ENCODE results near the gene PCDHA12. TPM values are rescaled to one million over a fixed set of nuclear protein-coding genes. Genes with fewer than 3 reads are reported as not detected.

Gene PCDHA12
- total RNA-seq, 4 donors from 2014 or later, result 0.36 to 0.85 (median 0.48) TPM; not detected in 1

- Histone ChIP-seq H3K9me3 (peaks cover 32% of the 10 kb centered on the region), H3K4me3 (no peak within 1 kb of the TSS), H3K27me3 (peaks cover 2% of the 10 kb centered on the region), H3K27ac (no peak within 1 kb of the TSS), H3K36me3 (no peaks in the 10 kb centered on the region), H3K4me1 (no peaks in the 10 kb centered on the region)
- DNase-seq (ENCODE audit: low spot score in 2 of 2), result no peak
- TF ChIP-seq POLR2A (IDR thresholded peaks at IDR 0.05) (no peak), POLR2AphosphoS5 (IDR thresholded peaks at IDR 0.05) (no peak), EP300 (IDR thresholded peaks at IDR 0.05) (no peak)
- TF ChIP-seq, protein P1, sequence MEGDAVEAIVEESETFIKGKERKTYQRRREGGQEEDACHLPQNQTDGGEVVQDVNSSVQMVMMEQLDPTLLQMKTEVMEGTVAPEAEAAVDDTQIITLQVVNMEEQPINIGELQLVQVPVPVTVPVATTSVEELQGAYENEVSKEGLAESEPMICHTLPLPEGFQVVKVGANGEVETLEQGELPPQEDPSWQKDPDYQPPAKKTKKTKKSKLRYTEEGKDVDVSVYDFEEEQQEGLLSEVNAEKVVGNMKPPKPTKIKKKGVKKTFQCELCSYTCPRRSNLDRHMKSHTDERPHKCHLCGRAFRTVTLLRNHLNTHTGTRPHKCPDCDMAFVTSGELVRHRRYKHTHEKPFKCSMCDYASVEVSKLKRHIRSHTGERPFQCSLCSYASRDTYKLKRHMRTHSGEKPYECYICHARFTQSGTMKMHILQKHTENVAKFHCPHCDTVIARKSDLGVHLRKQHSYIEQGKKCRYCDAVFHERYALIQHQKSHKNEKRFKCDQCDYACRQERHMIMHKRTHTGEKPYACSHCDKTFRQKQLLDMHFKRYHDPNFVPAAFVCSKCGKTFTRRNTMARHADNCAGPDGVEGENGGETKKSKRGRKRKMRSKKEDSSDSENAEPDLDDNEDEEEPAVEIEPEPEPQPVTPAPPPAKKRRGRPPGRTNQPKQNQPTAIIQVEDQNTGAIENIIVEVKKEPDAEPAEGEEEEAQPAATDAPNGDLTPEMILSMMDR (IDR thresholded peaks at IDR 0.05), result no peak
- 16% methylated on average over 21 of the region's 35 CpGs for WGBS
Observed at GRCh38 chr5:140881889-140882590, 6.9 kb downstream of the PCDHA12 start, which contains the start of gene PCDHA13. PCDHA13 (plus strand) TSS chr5:140882124; CDS start chr5:140882269, 145 bp downstream.

DNA sequence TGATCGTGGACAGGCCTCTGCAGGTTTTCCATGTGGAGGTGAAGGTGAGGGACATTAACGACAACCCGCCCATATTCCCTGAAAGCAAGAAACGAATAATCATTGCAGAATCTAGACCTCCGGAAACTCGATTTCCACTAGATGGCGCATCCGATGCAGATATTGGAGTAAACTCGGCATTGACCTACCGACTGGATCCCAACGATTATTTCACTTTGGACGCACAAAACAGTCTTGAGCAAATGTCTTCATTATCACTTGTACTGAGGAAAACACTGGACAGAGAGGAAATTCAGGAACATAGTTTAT, 7.4 kb downstream of the PCDHA12 start:
- 21% methylated on average over 12 of the region's 12 CpGs for WGBS
- no peaks in the 10 kb centered on the region for H3K27me3 ChIP-seq
- no peaks in the 10 kb centered on the region for H3K4me1 ChIP-seq
- TF ChIP-seq EP300 (IDR thresholded peaks at IDR 0.05) (no peak), POLR2A (IDR thresholded peaks at IDR 0.05) (no peak), POLR2AphosphoS5 (IDR thresholded peaks at IDR 0.05) (no peak)
- TF ChIP-seq, protein P1 (IDR thresholded peaks at IDR 0.05), result no peak
- no peak for DNase-seq (ENCODE audit: low spot score in 2 of 2)
- no peaks in the 10 kb centered on the region for H3K36me3 ChIP-seq
- no peak overlapping the region for H3K27ac ChIP-seq
- H3K9me3 ChIP-seq, result peaks cover 27% of the 10 kb centered on the region
- H3K4me3 ChIP-seq, result no peak overlapping the region

GRCh38 chr5:140883373-140883772, 8.3 kb downstream of the PCDHA12 start:
- 41% methylated on average over 13 of the region's 41 CpGs for WGBS
- H3K4me3 ChIP-seq, result no peak overlapping the region
- peaks cover 27% of the 10 kb centered on the region for H3K9me3 ChIP-seq
- DNase-seq (ENCODE audit: low spot score in 2 of 2), result no peak
- H3K27me3 ChIP-seq, result no peaks in the 10 kb centered on the region
- H3K36me3 ChIP-seq, result no peaks in the 10 kb centered on the region
- TF ChIP-seq EP300 (IDR thresholded peaks at IDR 0.05) (no peak), POLR2A (IDR thresholded peaks at IDR 0.05) (no peak), POLR2AphosphoS5 (IDR thresholded peaks at IDR 0.05) (no peak)
- TF ChIP-seq, protein P1 (IDR thresholded peaks at IDR 0.05), result no peak
- H3K27ac ChIP-seq, result no peak overlapping the region
- H3K4me1 ChIP-seq, result no peaks in the 10 kb centered on the region

DNA sequence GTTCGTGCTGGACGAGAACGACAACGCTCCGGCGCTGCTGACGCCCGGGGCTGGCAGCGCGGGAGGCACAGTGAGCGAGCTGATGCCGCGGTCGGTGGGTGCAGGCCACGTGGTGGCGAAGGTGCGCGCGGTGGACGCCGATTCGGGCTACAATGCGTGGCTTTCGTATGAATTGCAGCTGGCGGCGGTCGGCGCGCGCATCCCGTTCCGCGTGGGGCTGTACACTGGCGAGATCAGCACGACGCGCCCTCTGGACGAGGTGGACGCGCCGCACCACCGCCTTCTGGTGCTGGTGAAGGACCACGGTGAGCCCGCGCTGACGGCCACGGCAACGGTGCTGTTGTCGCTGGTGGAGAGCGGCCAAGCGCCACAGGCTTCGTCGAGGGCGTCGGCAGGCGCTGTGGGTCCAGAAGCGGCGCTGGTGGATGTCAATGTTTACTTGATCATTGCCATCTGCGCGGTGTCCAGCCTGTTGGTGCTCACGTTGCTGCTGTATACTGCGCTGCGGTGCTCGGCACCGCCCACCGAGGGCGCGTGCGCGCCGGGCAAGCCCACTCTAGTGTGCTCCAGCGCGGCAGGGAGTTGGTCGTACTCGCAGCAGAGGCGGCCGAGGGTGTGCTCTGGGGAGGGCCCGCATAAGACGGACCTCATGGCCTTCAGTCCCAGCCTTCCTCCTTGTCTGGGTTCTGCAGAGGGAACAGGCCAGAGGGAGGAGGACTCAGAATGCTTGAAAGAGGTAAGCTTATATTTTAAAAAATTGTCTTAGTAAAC, 9.0 kb downstream of the PCDHA12 start:
- 48% methylated on average over 23 of the region's 79 CpGs for WGBS
- DNase-seq (ENCODE audit: low spot score in 2 of 2), result no peak
- Histone ChIP-seq H3K4me3 (no peak overlapping the region), H3K9me3 (peaks cover 27% of the 10 kb centered on the region), H3K27ac (no peak overlapping the region), H3K36me3 (no peaks in the 10 kb centered on the region), H3K4me1 (no peaks in the 10 kb centered on the region), H3K27me3 (no peaks in the 10 kb centered on the region)
- TF ChIP-seq POLR2A (IDR thresholded peaks at IDR 0.05) (no peak), EP300 (IDR thresholded peaks at IDR 0.05) (no peak), POLR2AphosphoS5 (IDR thresholded peaks at IDR 0.05) (no peak)
- TF ChIP-seq, protein P1 (IDR thresholded peaks at IDR 0.05), result no peak

DNA sequence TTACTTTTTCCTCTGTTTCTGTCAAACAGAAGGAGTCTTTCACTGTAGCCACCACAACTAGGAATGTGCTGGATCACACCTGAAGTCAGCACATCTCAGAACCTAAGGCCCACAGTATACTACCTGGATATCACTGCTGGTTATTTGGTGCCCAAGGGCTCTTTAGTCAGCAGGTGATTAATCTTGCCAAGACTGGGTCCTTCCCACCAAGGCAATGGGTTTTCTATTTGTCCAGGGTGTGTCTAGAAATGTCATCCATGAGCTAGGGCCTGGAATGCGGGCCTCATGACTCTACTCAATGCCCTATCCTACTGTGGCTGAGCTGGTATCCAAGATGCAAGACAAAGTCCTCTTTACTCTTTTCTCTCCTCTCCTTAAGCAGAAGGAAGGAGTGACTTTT, 41.2 kb downstream of the PCDHA12 start:
- Histone ChIP-seq H3K9me3 (peaks cover 8% of the 10 kb centered on the region), H3K36me3 (no peaks in the 10 kb centered on the region), H3K4me3 (no peak overlapping the region), H3K27me3 (no peaks in the 10 kb centered on the region), H3K27ac (no peak overlapping the region), H3K4me1 (no peaks in the 10 kb centered on the region)
- no peak for TF ChIP-seq POLR2AphosphoS5 (IDR thresholded peaks at IDR 0.05)
- no peak for TF ChIP-seq EP300 (IDR thresholded peaks at IDR 0.05)
- TF ChIP-seq POLR2A (IDR thresholded peaks at IDR 0.05), result no peak
- TF ChIP-seq, protein P1 (IDR thresholded peaks at IDR 0.05), result no peak
- 87% methylated on average over 1 of the region's 1 CpG for WGBS
- no peak for DNase-seq (ENCODE audit: low spot score in 2 of 2)
